K562 (cell line): ENCODE data around the gene C11orf98. TPM values are rescaled to one million over a fixed set of nuclear protein-coding genes. Genes with fewer than 3 reads are reported as not detected.

ENCODE experiments used
- ATAC-seq: fragments of 200-7000 bp; cut with Tn5 transposase; 3 replicates; pipeline ENCODE4 v1.9.1; 2020; ENCODE audit warnings: moderate library complexity
- BruUV-seq: library from RNA; stranded (reverse); fragments of 400-500 nt; replicated peaks from 2 replicates; lab custom pipeline; 2021; lab: Mats Ljungman, UMichigan
- CTCF ChIA-PET: fragments of 300-600 bp; formaldehyde crosslinking; extraction: SDS; loops from one replicate; lab custom pipeline; 2021; ENCODE audit warnings: low intra/inter-chr PET ratio; lab: Yijun Ruan, JAX
- POLR2A ChIA-PET: fragments of 300-600, 350-650 bp; sonication (Branson Sonifier 250); formaldehyde crosslinking; extraction: SDS; loops from one replicate; lab custom pipeline; 2021; ENCODE audit warnings: antibody characterized with exemption, inconsistent platforms; lab: Yijun Ruan, JAX
- DNase-seq, 4 experiments: peaks; one replicate each; pipeline versions ENCODE4 v3.0.0 to v3.0.0-alpha.2; 2011 to 2018; ENCODE audit warnings: low spot score in 3 of 4, mixed read lengths in 3 of 4; ENCODE audit errors: extremely low read depth in 1 of 4
- FAIRE-seq: peaks from 2 replicates; lab custom pipeline; 2011; peaks lifted over from hg19 to GRCh38; lab: Jason Lieb, UNC
- H2AFZ ChIP-seq: 2 replicates; pipeline ENCODE4 v1.6.0; 2011; ENCODE audit warnings: low read depth, low read length, control low read depth, inconsistent platforms
- H3K27ac ChIP-seq: fragments of 200-600 bp; 3 replicates; pipeline ENCODE4 v1.8.0; 2011; ENCODE audit warnings: low read depth, mild to moderate bottlenecking, control low read depth, inconsistent platforms, low read length, moderate library complexity, mixed read lengths; ENCODE audit errors: extremely low read depth
- H3K27me3 ChIP-seq, 2 experiments: fragments of 300-600 bp in 1 of 2; 2 replicates in 1 of 2; 3 replicates in 1 of 2; pipeline versions ENCODE4 v1.6.0 to v1.8.0; 2011; ENCODE audit warnings: inconsistent platforms in 2 of 2, low read length in 2 of 2, mild to moderate bottlenecking in 1 of 2, mixed read lengths in 1 of 2, moderate library complexity in 1 of 2; ENCODE audit not compliant: control insufficient read depth in 2 of 2, insufficient read depth in 2 of 2
- H3K36me3 ChIP-seq: fragments of 300-600 bp; 3 replicates; pipeline ENCODE4 v1.8.0; 2011; ENCODE audit warnings: mild to moderate bottlenecking, low read length, inconsistent platforms; ENCODE audit not compliant: control insufficient read depth, insufficient read depth
- H3K4me1 ChIP-seq, 2 experiments: fragments of 200-600 bp in 1 of 2; replicated peaks in 1 of 2; 2 replicates in 1 of 2; 3 replicates in 1 of 2; pipeline versions ENCODE4 v1.5.1 to v1.8.0; 2011; ENCODE audit warnings: inconsistent platforms in 2 of 2, low read length in 2 of 2, mild to moderate bottlenecking in 1 of 2, mixed read lengths in 1 of 2, moderate library complexity in 1 of 2; ENCODE audit not compliant: control insufficient read depth in 2 of 2, insufficient read depth in 2 of 2
- H3K4me2 ChIP-seq: 2 replicates; pipeline ENCODE4 v1.6.1; 2011; ENCODE audit warnings: low read length, control low read depth, inconsistent platforms, mixed read lengths; ENCODE audit not compliant: insufficient read depth
- H3K4me3 ChIP-seq: fragments of 200-600 bp; sonication (generic), shearing (Covaris generic); 2 replicates; pipeline ENCODE4 v1.5.1; 2016; ENCODE audit warnings: control low read depth, inconsistent platforms
- H3K79me2 ChIP-seq: fragments of 200-600 bp; 3 replicates; pipeline ENCODE4 v1.8.0; 2011; ENCODE audit warnings: low read length, inconsistent platforms; ENCODE audit not compliant: control insufficient read depth, insufficient read depth
- H3K9ac ChIP-seq, 2 experiments: 2 replicates each; pipeline versions ENCODE4 v1.6.0 to v1.6.1; 2011; ENCODE audit warnings: low read depth in 2 of 2, low read length in 2 of 2, control low read depth in 1 of 2, inconsistent platforms in 1 of 2, mild to moderate bottlenecking in 1 of 2, mixed read lengths in 1 of 2; ENCODE audit not compliant: insufficient read depth in 1 of 2
- H3K9me1 ChIP-seq: one replicate; pipeline ENCODE4 v1.6.0; 2011; ENCODE audit warnings: inconsistent platforms, mild to moderate bottlenecking, low read length, moderate library complexity; ENCODE audit not compliant: control insufficient read depth, insufficient read depth
- H3K9me3 ChIP-seq: replicated peaks from 2 replicates; pipeline ENCODE4 v1.5.1; 2011; ENCODE audit warnings: low read depth, low read length, inconsistent platforms; ENCODE audit not compliant: control insufficient read depth, insufficient read depth
- H4K20me1 ChIP-seq: replicated peaks from 2 replicates; pipeline ENCODE4 v1.6.1; 2011; ENCODE audit warnings: low read length, inconsistent platforms, mixed read lengths; ENCODE audit not compliant: control insufficient read depth, insufficient read depth
- AFF4 ChIP-seq: sonication (generic); formaldehyde crosslinking; IDR thresholded peaks from 2 replicates; pipeline ENCODE4 v1.8.0; 2023; ENCODE audit warnings: mild to moderate bottlenecking, missing genetic modification reagents
- E2F1 ChIP-seq: sonication (generic); formaldehyde crosslinking; IDR thresholded peaks from 2 replicates; pipeline ENCODE4 v1.8.1; 2023; ENCODE audit warnings: mild to moderate bottlenecking, missing genetic modification reagents, moderate library complexity
- ELF1 ChIP-seq: fragments of 200-800 bp; sonication (Bioruptor generic); IDR thresholded peaks from 2 replicates; pipeline ENCODE4 v1.6.1; 2016; ENCODE audit warnings: missing genetic modification characterization, missing compliant biosample characterization
- ETV6 ChIP-seq, 3 experiments: fragments of 150-350 bp in 1 of 3; sonication (generic) in 1 of 3; formaldehyde crosslinking in 1 of 3; IDR thresholded peaks; 2 replicates each; pipeline versions ENCODE4 v1.6.1 to v1.8.0; 2014 to 2022; ENCODE audit warnings: borderline replicate concordance in 2 of 3, low read depth in 2 of 3, antibody characterized with exemption in 1 of 3, low read length in 1 of 3, mild to moderate bottlenecking in 1 of 3, missing genetic modification reagents in 1 of 3
- MECOM ChIP-seq: fragments of 250-450 bp; sonication (Bioruptor Pico); IDR thresholded peaks from 2 replicates; pipeline ENCODE4 v1.8.0; 2022; ENCODE audit warnings: inconsistent platforms
- MYBL2 ChIP-seq, 2 experiments: fragments of 450-650 bp in 1 of 2; sonication (generic) in 1 of 2; formaldehyde crosslinking in 1 of 2; IDR thresholded peaks; 2 replicates each; pipeline versions ENCODE4 v1.6.1 to v1.8.1; 2017 to 2022; ENCODE audit warnings: borderline replicate concordance in 1 of 2, inconsistent platforms in 1 of 2, low read depth in 1 of 2, mild to moderate bottlenecking in 1 of 2, missing genetic modification reagents in 1 of 2, moderate library complexity in 1 of 2
- NCOA6 ChIP-seq: fragments of 450-650 bp; IDR thresholded peaks from 2 replicates; pipeline ENCODE4 v1.6.1; 2017; ENCODE audit warnings: mild to moderate bottlenecking
- RB1 ChIP-seq: fragments of 450-650 bp; IDR thresholded peaks from 2 replicates; pipeline ENCODE4 v1.6.1; 2017; ENCODE audit warnings: low read depth, mild to moderate bottlenecking
- USF1 ChIP-seq: sonication (generic); formaldehyde crosslinking; IDR thresholded peaks from 2 replicates; pipeline ENCODE4 v1.9.0; 2022; ENCODE audit warnings: mild to moderate bottlenecking, missing genetic modification reagents
- ZNF280B ChIP-seq: fragments of 250-450 bp; sonication (Bioruptor Pico); IDR thresholded peaks from 2 replicates; pipeline ENCODE4 v1.5.1; 2021; ENCODE audit warnings: mild to moderate bottlenecking
- WGBS: fragments of 100-300 bp; shearing (Covaris generic); methylation state at CpG from one replicate; pipeline ENCODE4 v1.1.6; 2016; ENCODE audit warnings: low coverage, mixed read lengths; ENCODE audit not compliant: insufficient coverage; ENCODE audit errors: missing lambda C conversion rate; 5-methylcytosine and 5-hydroxymethylcytosine counted together
- in situ Hi-C: fragments of 300-500 bp; cut with MboI; formaldehyde crosslinking; loops from 4 replicates; pipeline ENCODE4 v1.15.0; 2018; ENCODE audit warnings: inconsistent platforms, mixed read lengths
- intact Hi-C: fragments of 100-400 bp; cut with micrococcal nuclease; formaldehyde crosslinking; loops from 2 replicates; pipeline ENCODE4 v1.14.2; 2022
- polyA plus RNA-seq, 8 experiments: library from polyadenylated mRNA; depleted of rRNA in 4 of 8; stranded (reverse) in 5 of 8; unstranded in 3 of 8; fragments of >200 nt; fragmentation: Nextera tagmentation in 2 of 8; fragmentation: Illumina TruSeq in 1 of 8; extraction: Ambion mirVana in 2 of 8; extraction: Trizol in 1 of 8; gene quantifications; 2 replicates each; pipeline versions ENCODE4 v1.2.1 to v1.2.3, GENCODE V29; 2011 to 2014; ENCODE audit warnings: inconsistent platforms in 1 of 8, missing spikeins in 1 of 8
- total RNA-seq, 7 experiments: library from RNA; depleted of rRNA in 6 of 7; stranded (reverse); fragments of >200 nt in 6 of 7; fragmentation: Illumina TruSeq in 2 of 7; extraction: Trizol in 2 of 7; gene quantifications; 2 replicates each; pipeline versions ENCODE4 v1.2.1 to v1.2.3, GENCODE V29; 2011 to 2021; ENCODE audit warnings: low replicate concordance in 1 of 7

Gene C11orf98
- total and polyA plus RNA-seq, 9 of the 15 experiments (the other 6 are each of a cell fraction or from before 2014, with no cell fraction given), result 103 to 352 (median 218) TPM

GRCh38 chr11:62645946-62646824 lies 18.8 kb downstream of the C11orf98 start, which contains the start of gene GANAB:
Gene GANAB, minus strand, starts transcription at chr11:62646613. Its CDS starts 14 bp downstream, at chr11:62646599.
- no peaks in the 10 kb centered on the region for H3K9me3 ChIP-seq
- FAIRE-seq (peak; percentile 95), DNase-seq (peak; percentile 97 to 100 (median 98)), ATAC-seq (peak; percentile 98)
- H2AFZ ChIP-seq, result peak within 1 kb of the TSS; percentile 62
- H3K4me3 ChIP-seq, result peak within 1 kb of the TSS; percentile 97
- H3K27me3 ChIP-seq, result no peaks in the 10 kb centered on the region
- BruUV-seq, result TSS peak; percentile 50
- peak within 1 kb of the TSS; percentile 99 for H3K4me2 ChIP-seq
- no peaks in the 10 kb centered on the region for H3K9me1 ChIP-seq
- H3K36me3 ChIP-seq, result peaks cover 69% of the 10 kb centered on the region
- H3K79me2 ChIP-seq, result peaks cover 66% of the 10 kb centered on the region
- H3K4me1 ChIP-seq, result peaks cover 12 to 38% of the 10 kb centered on the region in 2 experiments
- H3K27ac ChIP-seq, result peak within 1 kb of the TSS; percentile 96
- H3K9ac ChIP-seq, result peak within 1 kb of the TSS; percentile 97 to 99
- ChIA-PET CTCF (interaction anchor here (0.6 to 1.1 kb wide), 2 partner anchors 33 to 35 kb away, joined by 3 to 4 read pairs; partner anchors contain the start of gene ROM1), POLR2A (interaction anchor here (0.5 to 4.5 kb wide), 18 partner anchors 9 to 253 kb away, joined by 3 to 83 read pairs (median 4); partner anchors contain the start of genes B3GAT3, BSCL2, C11orf98 and CSKMT)
- intact Hi-C loops (loop anchor here (1.0 to 2.0 kb wide), 3 partner anchors 19 to 47 kb away; partner anchors contain the start of genes C11orf98, CSKMT, EML3 and ROM1), in situ Hi-C loops (no loop called here)
- peaks cover 20% of the 10 kb centered on the region for H4K20me1 ChIP-seq
- under 1% methylated on average over 57 of the region's 73 CpGs for WGBS
- no peak for TF ChIP-seq MYBL2 (IDR thresholded peaks at IDR 0.05; ENCODE audit: low read depth)
- TF ChIP-seq MYBL2 (CRISPR knock-in tag; IDR thresholded peaks at IDR 0.05; ENCODE audit: borderline replicate concordance), result no peak
- TF ChIP-seq ELF1 (tag), result no peak
- TF ChIP-seq ZNF280B (CRISPR knock-in tag), result no peak
- TF ChIP-seq MECOM (CRISPR knock-in tag), result no peak
- TF ChIP-seq USF1 (CRISPR knock-in tag), result peak; percentile 15; the same call in 1 of the 2 replicates
- peak; percentile 93 for TF ChIP-seq E2F1 (CRISPR knock-in tag)
- TF ChIP-seq RB1, result peak; percentile 75; the same call in 1 of the 2 replicates
- no peak for TF ChIP-seq AFF4
- no peak for TF ChIP-seq NCOA6
- no peak for TF ChIP-seq ETV6 (IDR thresholded peaks at IDR 0.05; ENCODE audit: borderline replicate concordance in 1 of 2, low read depth in 2 of 2, low read length in 1 of 2)
- no peak for TF ChIP-seq ETV6 (CRISPR knock-in tag; IDR thresholded peaks at IDR 0.05; ENCODE audit: borderline replicate concordance)
